ENCODE data around the gene HIVEP1. TPM values are rescaled to one million over a fixed set of nuclear protein-coding genes. Genes with fewer than 3 reads are reported as not detected.

The HIVEP1 gene
- polyA plus RNA-seq, 1 of the 3 experiments (the other 2 are of a cell fraction): 7.7 TPM

GRCh38 chr6:12022953-12023388 lies 10.9 kb downstream of the HIVEP1 start:
- H3K4me1 ChIP-seq (ENCODE audit: control insufficient read depth in 1 of 2, insufficient read depth in 2 of 2, low read depth in 1 of 2, low read length in 1 of 2): peaks cover 2 to 21% of the 10 kb centered on the region in 2 experiments
- ChIA-PET POLR2A (interaction anchor here (0.6 kb wide), 1 partner anchor 10 kb away, joined by 5 read pairs; no protein-coding TSS in a partner anchor), CTCF (no interaction called here)
- H4K20me1 ChIP-seq (ENCODE audit: insufficient read depth): no peaks in the 10 kb centered on the region
- no peak overlapping the region for H3K9ac ChIP-seq
- no peak overlapping the region for H3K4me2 ChIP-seq
- H3F3A ChIP-seq (replicated peaks; ENCODE audit: insufficient read depth): peaks cover 8% of the 10 kb centered on the region
- peaks cover 70% of the 10 kb centered on the region for H3K79me2 ChIP-seq (ENCODE audit: insufficient read depth)
- DNase-seq: peak; percentile 27
- H2AFZ ChIP-seq (ENCODE audit: low read depth): no peak overlapping the region
- no peak overlapping the region for H3K4me3 ChIP-seq (ENCODE audit: low read depth in 2 of 2, low read length in 1 of 2)
- H3K9me2 ChIP-seq: no peaks in the 10 kb centered on the region
- TF ChIP-seq JUND (IDR thresholded peaks at IDR 0.05) (no peak), PBX3 (IDR thresholded peaks at IDR 0.05) (no peak), FOSL2 (IDR thresholded peaks at IDR 0.05; ENCODE audit: borderline replicate concordance, low read depth) (no peak), MXI1 (IDR thresholded peaks at IDR 0.05; ENCODE audit: low read depth, low read length) (no peak)
- peaks cover 22 to 24% of the 10 kb centered on the region in 2 experiments for H3K36me3 ChIP-seq (replicated peaks in 1 of 2; ENCODE audit: control insufficient read depth in 1 of 2, insufficient read depth in 2 of 2, low read length in 1 of 2)
- 89% methylated on average over 7 of the region's 7 CpGs for WGBS (ENCODE audit: low lambda C conversion rate)
- no peak overlapping the region; a peak in 1 of 4 replicates for H3K27ac ChIP-seq (ENCODE audit: low read depth in 2 of 2, low read length in 1 of 2)
- no peaks in the 10 kb centered on the region for H3K27me3 ChIP-seq (ENCODE audit: insufficient read depth)
- H3K9me3 ChIP-seq: no peaks in the 10 kb centered on the region

- Histone ChIP-seq H3K27me3 (ENCODE audit: insufficient read depth) (no peaks in the 10 kb centered on the region), H3K79me2 (ENCODE audit: insufficient read depth) (peaks cover 83% of the 10 kb centered on the region), H3K9ac (no peak overlapping the region), H3K9me3 (no peaks in the 10 kb centered on the region), H2AFZ (ENCODE audit: low read depth) (no peak overlapping the region), H3K4me3 (ENCODE audit: low read depth in 2 of 2, low read length in 1 of 2) (no peak overlapping the region), H4K20me1 (ENCODE audit: insufficient read depth) (no peaks in the 10 kb centered on the region), H3F3A (replicated peaks; ENCODE audit: insufficient read depth) (peaks cover 8% of the 10 kb centered on the region), H3K36me3 (replicated peaks in 1 of 2; ENCODE audit: control insufficient read depth in 1 of 2, insufficient read depth in 2 of 2, low read length in 1 of 2) (peaks cover 19 to 28% of the 10 kb centered on the region in 2 experiments), H3K4me2 (0 out of 2 replicates have a peak overlapping the region, but pooled peaks have one; percentile 13), H3K9me2 (no peaks in the 10 kb centered on the region), H3K4me1 (ENCODE audit: control insufficient read depth in 1 of 2, insufficient read depth in 2 of 2, low read depth in 1 of 2, low read length in 1 of 2) (peaks cover 2 to 21% of the 10 kb centered on the region in 2 experiments), H3K27ac (ENCODE audit: low read depth in 2 of 2, low read length in 1 of 2) (no peak overlapping the region; a peak in 1 of 4 replicates)
- ChIA-PET CTCF (interaction anchor here (1.3 kb wide), 1 partner anchor 368 kb away, joined by 3 read pairs; no protein-coding TSS in a partner anchor), POLR2A (no interaction called here)
- DNase-seq: no peak
- no peak for TF ChIP-seq PBX3 (IDR thresholded peaks at IDR 0.05)
- TF ChIP-seq NRF1 (IDR thresholded peaks at IDR 0.05; ENCODE audit: low read depth, low read length): no peak
- no peak for TF ChIP-seq TAF1 (IDR thresholded peaks at IDR 0.05; ENCODE audit: borderline replicate concordance, low read depth, low read length)
- TF ChIP-seq RFX5 (IDR thresholded peaks at IDR 0.05; ENCODE audit: low read length): no peak
- no peak for TF ChIP-seq MEF2A (IDR thresholded peaks at IDR 0.05; ENCODE audit: borderline replicate concordance, low read depth)
- no peak for TF ChIP-seq RAD21 (IDR thresholded peaks at IDR 0.05; ENCODE audit: low read length)
- no peak for TF ChIP-seq EZH2phosphoT487 (IDR thresholded peaks at IDR 0.05; ENCODE audit: borderline replicate concordance, low read depth)
- no peak for TF ChIP-seq FOXJ3 (CRISPR knock-in tag; IDR thresholded peaks at IDR 0.05)
- TF ChIP-seq REST (IDR thresholded peaks at IDR 0.05; ENCODE audit: low read depth, low read length): no peak
- no peak for TF ChIP-seq EP300 (IDR thresholded peaks at IDR 0.05; ENCODE audit: borderline replicate concordance in 1 of 2, low read depth in 1 of 2, low read length in 1 of 2)
- TF ChIP-seq CHD2 (IDR thresholded peaks at IDR 0.05; ENCODE audit: low read length, partially characterized antibody): no peak
- TF ChIP-seq SIN3A (IDR thresholded peaks at IDR 0.05; ENCODE audit: borderline replicate concordance, low read depth, low read length): no peak
- TF ChIP-seq FOXM1 (IDR thresholded peaks at IDR 0.05; ENCODE audit: low read depth): no peak
- TF ChIP-seq RCOR1 (IDR thresholded peaks at IDR 0.05; ENCODE audit: low read length): no peak
- TF ChIP-seq NFIC (IDR thresholded peaks at IDR 0.05; ENCODE audit: borderline replicate concordance): no peak
- 83% methylated on average over 2 of the region's 2 CpGs for WGBS (ENCODE audit: low lambda C conversion rate)
These were observed 12.1 kb downstream of the HIVEP1 start for GRCh38 chr6:12024216-12024615.

All from SK-N-SH (cell line).